Measurements from ENCODE around the gene RNF26.
"Not testable (repeated sequence)": the region's sequence is repeated elsewhere in the genome, so short reads cannot be mapped to it uniquely, and the experiment has no call there.

RNF26 gene

GRCh38 chr11:119371778-119372182 is 37.5 kb downstream of the RNF26 start:
- no peak for DNase-seq

DNA sequence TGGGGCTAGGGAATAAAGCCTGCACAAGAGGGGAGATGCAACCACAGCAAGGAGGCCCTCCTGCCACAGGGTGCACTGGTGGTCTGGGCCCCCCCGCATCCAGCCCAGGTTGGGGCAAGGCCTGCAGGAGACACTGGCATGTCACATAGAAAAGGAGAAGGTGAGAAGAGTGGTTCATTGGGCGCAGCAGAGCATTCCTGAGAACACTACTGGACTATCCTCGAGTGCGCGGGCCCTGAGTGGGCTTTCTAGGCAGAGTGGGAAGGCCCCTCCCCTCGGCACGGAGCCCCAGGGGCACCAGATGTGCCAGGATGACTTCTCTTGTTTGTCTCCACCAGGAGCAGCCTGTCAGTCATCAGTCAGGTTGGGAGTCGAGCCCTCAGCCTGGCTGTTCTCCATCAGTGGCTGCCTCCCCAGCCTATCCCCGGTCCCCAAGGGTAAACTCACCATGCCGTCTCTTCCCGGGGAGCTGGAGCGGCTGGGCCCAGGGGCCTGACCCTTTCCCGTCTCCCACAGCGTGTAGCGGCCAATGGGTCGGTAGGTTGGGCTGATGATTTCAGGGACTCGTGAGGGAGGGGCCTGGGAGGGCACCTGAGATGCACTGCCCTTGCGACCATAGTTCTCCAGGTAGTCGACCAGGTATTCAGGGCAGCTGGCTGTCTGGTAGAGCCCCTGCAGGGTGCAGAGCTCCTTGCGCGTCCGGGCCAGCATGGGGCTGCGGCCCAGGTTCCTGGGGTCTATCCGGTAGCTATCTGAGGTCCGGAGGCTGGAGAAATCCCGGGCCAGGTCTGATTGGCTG is 38.1 kb downstream of the RNF26 start:
- no peak for DNase-seq

GRCh38 chr11:119373059-119373920 is 39.0 kb downstream of the RNF26 start:
- no peak for DNase-seq

- no peak for DNase-seq
Measured at GRCh38 chr11:119373921-119374631, 39.7 kb downstream of the RNF26 start.

- DNase-seq, result no peak
Measured at GRCh38 chr11:119374632-119375336, 40.5 kb downstream of the RNF26 start.

- DNase-seq, result no peak
Measured at GRCh38 chr11:119375337-119376196, 41.2 kb downstream of the RNF26 start.

DNA sequence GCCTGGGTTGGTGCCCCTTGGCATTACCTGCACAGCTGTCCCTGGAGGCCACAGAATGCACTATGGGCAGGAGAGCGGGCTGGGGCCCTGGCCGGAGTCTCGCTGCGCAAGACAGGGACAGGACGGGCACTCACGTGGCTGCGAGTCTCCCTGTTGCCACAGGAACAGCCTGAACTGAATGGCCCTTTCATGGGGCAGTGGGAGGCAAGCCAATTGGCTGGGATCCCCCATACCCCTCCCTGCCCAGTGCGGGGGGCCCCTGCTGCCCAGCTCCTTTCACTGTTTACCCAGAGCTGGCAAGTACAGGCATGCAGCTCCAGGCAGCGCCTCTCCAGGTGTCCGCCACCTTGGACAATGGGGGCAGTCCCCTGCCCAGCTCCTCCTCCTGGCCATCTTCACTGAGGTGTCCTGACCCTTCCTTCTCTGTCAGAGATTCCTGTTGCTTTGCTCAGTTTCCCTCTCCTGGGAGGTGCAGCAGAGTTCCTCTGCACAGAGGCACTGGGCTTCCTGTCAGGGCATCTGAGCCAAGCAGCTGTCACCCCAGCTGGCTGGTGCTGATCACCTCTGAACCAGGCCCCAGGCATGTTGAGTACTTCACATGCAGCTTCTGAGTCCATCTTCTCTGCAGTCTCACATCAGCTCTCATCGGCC is 42.0 kb downstream of the RNF26 start:
- no peak for DNase-seq

DNA sequence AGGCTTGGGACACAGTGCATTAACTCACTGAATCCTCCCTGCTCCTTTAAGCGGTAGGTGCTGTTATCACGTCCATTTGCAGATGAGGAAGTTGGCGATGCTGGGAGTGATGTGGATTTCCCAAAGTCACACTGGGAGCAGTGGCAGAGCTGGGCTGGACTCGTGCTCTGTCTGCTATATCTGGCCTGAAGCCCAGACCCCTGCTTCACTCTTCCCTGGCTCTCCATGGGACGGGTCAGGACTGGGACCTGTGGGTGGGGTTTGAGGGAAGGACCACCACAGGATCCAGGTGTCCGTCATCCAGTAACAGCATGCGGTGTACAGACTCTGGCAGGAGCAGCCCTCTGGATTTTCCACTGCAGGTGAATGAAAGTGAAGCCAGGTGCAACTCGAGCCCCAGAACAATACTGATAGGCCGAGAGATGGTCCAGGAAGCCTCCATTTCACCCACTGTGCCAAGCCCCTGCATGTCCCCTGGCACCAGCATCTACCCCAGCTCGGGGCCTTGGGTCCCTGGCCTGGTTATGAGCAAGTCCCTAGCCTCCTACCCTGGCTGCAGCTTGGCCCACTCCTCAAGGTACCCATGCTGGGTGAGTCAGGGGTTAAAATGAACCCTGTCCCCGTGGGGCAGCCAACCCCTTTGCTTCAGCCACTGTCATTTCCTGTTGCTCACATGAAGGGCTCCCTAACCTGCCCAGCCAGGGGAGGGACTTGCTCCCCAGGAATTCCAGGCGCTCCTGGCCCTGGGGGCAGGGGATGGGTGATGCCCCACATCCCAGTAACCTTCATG is 43.0 kb downstream of the RNF26 start:
- no peak for DNase-seq

DNA sequence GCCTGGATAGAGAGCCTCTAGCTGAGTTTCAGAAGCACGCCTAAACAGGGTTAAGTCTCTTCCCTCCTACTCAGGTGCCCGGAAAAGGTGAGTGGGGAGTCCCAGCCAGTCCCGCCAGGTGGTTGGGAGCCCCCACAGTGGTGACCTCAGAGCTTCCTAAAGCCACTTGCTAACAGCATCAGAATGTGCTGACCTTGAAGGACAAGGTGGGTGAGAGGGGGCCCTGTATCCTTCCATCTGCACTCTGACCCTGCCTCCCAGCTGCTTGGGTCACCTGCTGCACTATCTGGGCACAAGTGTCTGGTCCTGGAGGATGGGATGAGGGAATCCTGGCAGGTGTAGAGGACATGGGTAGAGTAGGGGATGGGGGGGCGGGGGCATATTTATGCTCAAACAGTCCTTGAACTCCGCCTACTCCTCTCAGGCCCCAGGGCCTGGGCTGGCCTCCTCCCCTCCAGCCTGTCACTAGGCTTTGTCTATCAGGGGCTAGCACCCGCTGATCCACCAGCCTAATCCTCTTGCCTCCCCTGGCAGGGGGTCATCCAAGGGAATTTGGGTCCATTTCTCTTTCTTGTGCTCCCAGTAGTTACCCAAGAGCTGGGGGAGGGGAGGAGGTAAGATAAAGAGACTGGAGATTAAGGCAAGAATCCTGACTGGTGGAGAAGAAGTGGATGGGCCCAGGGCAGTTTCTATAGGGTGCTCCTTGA is 43.8 kb downstream of the RNF26 start:
- no peak for DNase-seq

DNA sequence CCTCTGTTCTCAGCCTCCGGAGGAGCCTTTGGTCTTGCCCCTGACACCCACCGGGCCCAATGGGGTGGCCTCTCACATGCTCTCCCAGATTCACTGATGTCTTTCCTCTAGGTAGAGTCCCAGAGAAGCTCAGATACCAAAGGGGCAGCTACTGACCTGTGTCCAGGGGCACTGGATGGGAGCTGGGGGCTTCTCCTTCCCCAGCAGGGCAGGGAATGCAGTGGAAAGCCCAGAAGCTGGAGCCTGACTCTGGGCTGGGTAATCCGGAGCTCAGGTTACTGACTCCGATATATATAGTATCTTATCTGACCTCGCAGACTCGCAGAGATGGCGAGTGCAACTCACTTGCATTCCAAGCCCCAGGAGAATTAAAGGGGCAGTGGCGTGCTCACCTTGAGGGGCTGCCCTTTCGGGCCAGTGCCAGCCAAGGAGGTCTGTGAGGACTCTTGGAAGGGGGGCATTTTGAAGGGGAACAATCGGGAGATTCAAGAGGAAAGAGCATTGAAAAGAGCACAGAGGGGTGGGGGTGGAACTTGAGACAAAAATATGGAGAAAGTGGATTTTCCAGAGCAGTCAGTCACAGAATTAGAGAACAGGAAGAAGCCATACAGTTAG is 44.6 kb downstream of the RNF26 start:
- no peak for DNase-seq

- no peak for DNase-seq
Measured at GRCh38 chr11:119380160-119380826, 46.0 kb downstream of the RNF26 start.

GRCh38 chr11:119380827-119381180 is 46.5 kb downstream of the RNF26 start:
- DNase-seq, result no peak

GRCh38 chr11:119381181-119381988 is 47.1 kb downstream of the RNF26 start, which contains the start of gene USP2:
Gene USP2 (minus strand): TSS chr11:119381690. CDS start chr11:119373480, 8,210 bp downstream.
- DNase-seq, result peak; percentile 96

GRCh38 chr11:119382101-119382500 is 47.8 kb downstream of the RNF26 start:
- DNase-seq, result no peak

GRCh38 chr11:119382513-119382912 is 48.2 kb downstream of the RNF26 start:
- DNase-seq, result not testable (repeated sequence)

DNA sequence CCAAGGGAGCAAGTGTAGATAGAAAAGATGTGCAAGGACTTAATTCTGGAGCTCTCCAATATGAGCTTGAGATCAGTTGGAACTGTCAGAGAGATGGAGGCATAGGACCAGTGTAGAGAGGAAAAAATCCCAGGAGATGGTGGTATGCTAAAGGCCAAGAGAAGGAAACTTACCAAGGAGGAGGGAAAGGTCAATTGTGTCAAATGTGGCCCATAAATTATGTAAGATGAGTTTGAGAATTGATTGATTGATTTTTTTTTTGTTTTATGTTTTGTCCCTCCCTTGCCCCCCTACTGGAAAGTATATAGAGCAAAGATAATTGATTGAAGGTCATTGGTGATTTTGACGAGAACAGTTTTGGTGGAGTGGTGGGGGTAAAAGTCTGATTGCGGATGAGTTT is 50.0 kb downstream of the RNF26 start:
- DNase-seq, result no peak
